Measurements from ENCODE around the gene CADPS2.

CADPS2 gene

GRCh38 chr7:122488241-122488640 lies 398.0 kb downstream of the CADPS2 start:
- Mint-ChIP-seq H3K4me1 (ENCODE audit: low read depth) (no peaks in the 10 kb centered on the region), H3K4me3 (no peak overlapping the region), H3K36me3 (ENCODE audit: low read depth) (no peaks in the 10 kb centered on the region), H3K27me3 (ENCODE audit: low read depth) (no peaks in the 10 kb centered on the region), H3K9me3 (no peaks in the 10 kb centered on the region), H3K27ac (no peak overlapping the region)
- DNase-seq (ENCODE audit: low spot score) = no peak

- H3K27me3 Mint-ChIP-seq (ENCODE audit: low read depth) = no peaks in the 10 kb centered on the region
- H3K36me3 Mint-ChIP-seq (ENCODE audit: low read depth) = no peaks in the 10 kb centered on the region
- H3K4me1 Mint-ChIP-seq (ENCODE audit: low read depth) = no peaks in the 10 kb centered on the region
- H3K27ac Mint-ChIP-seq = no peak overlapping the region
- H3K4me3 Mint-ChIP-seq = no peak overlapping the region
- no peak for DNase-seq (ENCODE audit: low spot score)
- H3K9me3 Mint-ChIP-seq = no peaks in the 10 kb centered on the region
Measured at GRCh38 chr7:122487131-122487530, 399.1 kb downstream of the CADPS2 start.

GRCh38 chr7:122485856-122486255 lies 400.4 kb downstream of the CADPS2 start:
- Mint-ChIP-seq H3K4me3 (no peak overlapping the region), H3K9me3 (no peaks in the 10 kb centered on the region), H3K27ac (no peak overlapping the region), H3K36me3 (ENCODE audit: low read depth) (no peaks in the 10 kb centered on the region), H3K27me3 (ENCODE audit: low read depth) (no peaks in the 10 kb centered on the region), H3K4me1 (ENCODE audit: low read depth) (no peaks in the 10 kb centered on the region)
- DNase-seq (ENCODE audit: low spot score) = no peak

GRCh38 chr7:122482212-122482611 lies 404.0 kb downstream of the CADPS2 start:
- no peaks in the 10 kb centered on the region for H3K9me3 Mint-ChIP-seq

GRCh38 chr7:122470859-122471258 lies 415.4 kb downstream of the CADPS2 start:
- Mint-ChIP-seq H3K4me3 (no peak overlapping the region), H3K27me3 (ENCODE audit: low read depth) (no peaks in the 10 kb centered on the region), H3K4me1 (ENCODE audit: low read depth) (no peaks in the 10 kb centered on the region), H3K9me3 (no peaks in the 10 kb centered on the region), H3K27ac (no peak overlapping the region), H3K36me3 (ENCODE audit: low read depth) (no peaks in the 10 kb centered on the region)
- no peak for DNase-seq (ENCODE audit: low spot score)

More at GRCh38 chr7:122482212-122482611, 404.0 kb downstream of the CADPS2 start:
- Mint-ChIP-seq H3K27me3 (ENCODE audit: low read depth) (no peaks in the 10 kb centered on the region), H3K27ac (no peak overlapping the region), H3K36me3 (ENCODE audit: low read depth) (no peaks in the 10 kb centered on the region), H3K4me1 (ENCODE audit: low read depth) (no peaks in the 10 kb centered on the region), H3K4me3 (no peak overlapping the region)
- no peak for DNase-seq (ENCODE audit: low spot score)

- Mint-ChIP-seq H3K9me3 (no peaks in the 10 kb centered on the region), H3K4me3 (no peak overlapping the region), H3K36me3 (ENCODE audit: low read depth) (no peaks in the 10 kb centered on the region), H3K4me1 (ENCODE audit: low read depth) (no peaks in the 10 kb centered on the region), H3K27ac (no peak overlapping the region), H3K27me3 (ENCODE audit: low read depth) (no peaks in the 10 kb centered on the region)
- DNase-seq (ENCODE audit: low spot score) = no peak
Measured at GRCh38 chr7:122468945-122469344, 417.3 kb downstream of the CADPS2 start.

GRCh38 chr7:122467661-122468449 lies 418.4 kb downstream of the CADPS2 start:
- H3K36me3 Mint-ChIP-seq (ENCODE audit: low read depth) = no peaks in the 10 kb centered on the region
- no peak overlapping the region for H3K27ac Mint-ChIP-seq
- DNase-seq (ENCODE audit: low spot score) = no peak
- H3K4me3 Mint-ChIP-seq = no peak overlapping the region
- no peaks in the 10 kb centered on the region for H3K4me1 Mint-ChIP-seq (ENCODE audit: low read depth)
- H3K27me3 Mint-ChIP-seq (ENCODE audit: low read depth) = no peaks in the 10 kb centered on the region
- no peaks in the 10 kb centered on the region for H3K9me3 Mint-ChIP-seq

GRCh38 chr7:122465296-122465695 lies 421.0 kb downstream of the CADPS2 start:
- no peaks in the 10 kb centered on the region for H3K27me3 Mint-ChIP-seq (ENCODE audit: low read depth)
- no peaks in the 10 kb centered on the region for H3K36me3 Mint-ChIP-seq (ENCODE audit: low read depth)
- no peak for DNase-seq (ENCODE audit: low spot score)
- H3K9me3 Mint-ChIP-seq = no peaks in the 10 kb centered on the region
- no peak overlapping the region for H3K27ac Mint-ChIP-seq
- no peak overlapping the region for H3K4me3 Mint-ChIP-seq
- no peaks in the 10 kb centered on the region for H3K4me1 Mint-ChIP-seq (ENCODE audit: low read depth)

- no peak overlapping the region for H3K27ac Mint-ChIP-seq
- no peak overlapping the region for H3K4me3 Mint-ChIP-seq
- H3K9me3 Mint-ChIP-seq = no peaks in the 10 kb centered on the region
- H3K36me3 Mint-ChIP-seq (ENCODE audit: low read depth) = no peaks in the 10 kb centered on the region
- no peak for DNase-seq (ENCODE audit: low spot score)
- H3K4me1 Mint-ChIP-seq (ENCODE audit: low read depth) = no peaks in the 10 kb centered on the region
- H3K27me3 Mint-ChIP-seq (ENCODE audit: low read depth) = no peaks in the 10 kb centered on the region
Measured at GRCh38 chr7:122463631-122464030, 422.6 kb downstream of the CADPS2 start.

GRCh38 chr7:122460936-122461335 lies 425.3 kb downstream of the CADPS2 start:
- no peak overlapping the region for H3K4me3 Mint-ChIP-seq
- DNase-seq (ENCODE audit: low spot score) = no peak
- H3K27ac Mint-ChIP-seq = no peak overlapping the region
- no peaks in the 10 kb centered on the region for H3K4me1 Mint-ChIP-seq (ENCODE audit: low read depth)
- no peaks in the 10 kb centered on the region for H3K36me3 Mint-ChIP-seq (ENCODE audit: low read depth)
- no peaks in the 10 kb centered on the region for H3K27me3 Mint-ChIP-seq (ENCODE audit: low read depth)
- H3K9me3 Mint-ChIP-seq = no peaks in the 10 kb centered on the region

- Mint-ChIP-seq H3K27me3 (ENCODE audit: low read depth) (no peaks in the 10 kb centered on the region), H3K9me3 (no peaks in the 10 kb centered on the region), H3K36me3 (ENCODE audit: low read depth) (no peaks in the 10 kb centered on the region), H3K4me3 (no peak overlapping the region), H3K27ac (no peak overlapping the region), H3K4me1 (ENCODE audit: low read depth) (no peaks in the 10 kb centered on the region)
- DNase-seq (ENCODE audit: low spot score) = no peak
Measured at GRCh38 chr7:122457969-122458368, 428.3 kb downstream of the CADPS2 start.

- H3K27me3 Mint-ChIP-seq (ENCODE audit: low read depth) = no peaks in the 10 kb centered on the region
- H3K27ac Mint-ChIP-seq = no peak overlapping the region
- H3K36me3 Mint-ChIP-seq (ENCODE audit: low read depth) = no peaks in the 10 kb centered on the region
- H3K4me1 Mint-ChIP-seq (ENCODE audit: low read depth) = no peaks in the 10 kb centered on the region
- DNase-seq (ENCODE audit: low spot score) = no peak
- H3K4me3 Mint-ChIP-seq = no peak overlapping the region
- no peaks in the 10 kb centered on the region for H3K9me3 Mint-ChIP-seq
Measured at GRCh38 chr7:122457325-122457724, 428.9 kb downstream of the CADPS2 start.

- no peak overlapping the region for H3K4me3 Mint-ChIP-seq
- no peaks in the 10 kb centered on the region for H3K9me3 Mint-ChIP-seq
- no peak for DNase-seq (ENCODE audit: low spot score)
- no peaks in the 10 kb centered on the region for H3K27me3 Mint-ChIP-seq (ENCODE audit: low read depth)
- H3K4me1 Mint-ChIP-seq (ENCODE audit: low read depth) = no peaks in the 10 kb centered on the region
- no peaks in the 10 kb centered on the region for H3K36me3 Mint-ChIP-seq (ENCODE audit: low read depth)
- no peak overlapping the region for H3K27ac Mint-ChIP-seq
Measured at GRCh38 chr7:122454776-122455507, 431.3 kb downstream of the CADPS2 start.

- DNase-seq (ENCODE audit: low spot score) = no peak
- no peaks in the 10 kb centered on the region for H3K36me3 Mint-ChIP-seq (ENCODE audit: low read depth)
- no peaks in the 10 kb centered on the region for H3K27me3 Mint-ChIP-seq (ENCODE audit: low read depth)
- no peak overlapping the region for H3K27ac Mint-ChIP-seq
- H3K9me3 Mint-ChIP-seq = no peaks in the 10 kb centered on the region
- H3K4me3 Mint-ChIP-seq = no peak overlapping the region
- H3K4me1 Mint-ChIP-seq (ENCODE audit: low read depth) = no peaks in the 10 kb centered on the region
Measured at GRCh38 chr7:122453432-122453831, 432.8 kb downstream of the CADPS2 start.

All from T-helper 2 cell treated with Interferon-gamma antibody and Interleukin-4, amounts not matched to agents 5 μg/mL and 100 μg/mL, for 36 hours (primary cell).